PC-9 (cell line): ENCODE measurements around the gene NOL9. TPM values are rescaled to one million over a fixed set of nuclear protein-coding genes. Genes with fewer than 3 reads are reported as not detected.
"Not testable (repeated sequence)": the region's sequence is repeated elsewhere in the genome, so short reads cannot be mapped to it uniquely, and the experiment has no call there.

ENCODE experiments used
- BruUV-seq: library from RNA; stranded (reverse); fragments of 400-500 nt; replicated peaks from 2 replicates; lab custom pipeline; 2021; lab: Mats Ljungman, UMichigan
- CTCF ChIA-PET: fragments of 300-600 bp; sonication (Branson Sonifier 250); formaldehyde crosslinking; loops from one replicate; lab custom pipeline; 2022; ENCODE audit warnings: antibody characterized with exemption; lab: Charles Lee
- POLR2A ChIA-PET: fragments of 300-600 bp; sonication (Branson Sonifier 250); formaldehyde crosslinking; loops from one replicate; lab custom pipeline; 2022; ENCODE audit warnings: antibody characterized with exemption; ENCODE audit not compliant: unreplicated experiment; lab: Charles Lee
- DNase-seq, 2 experiments: peaks; one replicate each; pipeline versions ENCODE4 v3.0.0 to v3.0.0-alpha.2; 2015 to 2022; ENCODE audit warnings: mixed read lengths in 1 of 2
- H2AFZ ChIP-seq: fragments of 200-600 bp; sonication (generic); 2 replicates; pipeline ENCODE4 v1.8.1; 2017; ENCODE audit warnings: antibody characterized with exemption
- H3F3A ChIP-seq: fragments of 200-600 bp; sonication (generic); 2 replicates; pipeline ENCODE4 v1.8.1; 2017; ENCODE audit warnings: antibody characterized with exemption, mild to moderate bottlenecking, low read depth; ENCODE audit not compliant: insufficient read depth
- H3K27ac ChIP-seq: fragments of 200-600 bp; sonication (generic); 2 replicates; pipeline ENCODE4 v1.6.1; 2016; ENCODE audit warnings: mixed run types
- H3K27me3 ChIP-seq: fragments of 200-600 bp; sonication (generic); 2 replicates; pipeline ENCODE4 v1.6.1; 2016; ENCODE audit warnings: low read depth, mixed run types; ENCODE audit not compliant: insufficient read depth
- H3K36me3 ChIP-seq: fragments of 200-600 bp; sonication (generic); 2 replicates; pipeline ENCODE4 v1.6.1; 2016; ENCODE audit warnings: low read depth, mixed run types
- H3K4me1 ChIP-seq: fragments of 200-600 bp; sonication (generic); replicated peaks from 2 replicates; pipeline ENCODE4 v1.6.1; 2016; ENCODE audit warnings: mixed run types; ENCODE audit not compliant: insufficient read depth
- H3K4me2 ChIP-seq: fragments of 200-600 bp; sonication (generic); 2 replicates; pipeline ENCODE4 v1.6.1; 2017; ENCODE audit warnings: mixed run types
- H3K4me3 ChIP-seq: fragments of 200-600 bp; sonication (generic); 2 replicates; pipeline ENCODE4 v1.6.1; 2016; ENCODE audit warnings: mixed run types
- H3K79me2 ChIP-seq: fragments of 200-600 bp; sonication (generic); 2 replicates; pipeline ENCODE4 v1.6.1; 2017; ENCODE audit warnings: low read depth, mixed run types
- H3K9me2 ChIP-seq: fragments of 200-600 bp; sonication (generic); 2 replicates; pipeline ENCODE4 v1.8.1; 2017; ENCODE audit warnings: mild to moderate bottlenecking; ENCODE audit not compliant: insufficient read depth
- H3K9me3 ChIP-seq: fragments of 200-600 bp; sonication (generic); 2 replicates; pipeline ENCODE4 v1.8.1; 2016; ENCODE audit warnings: low read depth; ENCODE audit not compliant: insufficient read depth
- H4K20me1 ChIP-seq: fragments of 200-600 bp; sonication (generic); 2 replicates; pipeline ENCODE4 v1.8.1; 2017; ENCODE audit not compliant: insufficient read depth
- EZH2 ChIP-seq: fragments of 200-600 bp; sonication (generic); IDR thresholded peaks from 2 replicates; pipeline ENCODE4 v1.8.0; 2017; ENCODE audit warnings: antibody characterized with exemption, low read depth
- intact Hi-C: fragments of 100-400 bp; cut with micrococcal nuclease; formaldehyde crosslinking; loops from one replicate; pipeline ENCODE4 v1.10.0; 2022; ENCODE audit not compliant: unreplicated experiment
- total RNA-seq: library from RNA; stranded (reverse); gene quantifications from 2 replicates; pipeline ENCODE4 v1.2.3, GENCODE V29; 2021
- TF ChIP-seq, protein P1 (sequence below): fragments of 200-600 bp; sonication (generic); conservative IDR thresholded peaks from 2 replicates; pipeline ENCODE4 v1.6.1; 2017; ENCODE audit warnings: mixed run types, antibody characterized with exemption, mild to moderate bottlenecking, moderate library complexity

The NOL9 gene
- total RNA-seq, 1 experiment from 2014 or later, result 28.4 TPM

DNA sequence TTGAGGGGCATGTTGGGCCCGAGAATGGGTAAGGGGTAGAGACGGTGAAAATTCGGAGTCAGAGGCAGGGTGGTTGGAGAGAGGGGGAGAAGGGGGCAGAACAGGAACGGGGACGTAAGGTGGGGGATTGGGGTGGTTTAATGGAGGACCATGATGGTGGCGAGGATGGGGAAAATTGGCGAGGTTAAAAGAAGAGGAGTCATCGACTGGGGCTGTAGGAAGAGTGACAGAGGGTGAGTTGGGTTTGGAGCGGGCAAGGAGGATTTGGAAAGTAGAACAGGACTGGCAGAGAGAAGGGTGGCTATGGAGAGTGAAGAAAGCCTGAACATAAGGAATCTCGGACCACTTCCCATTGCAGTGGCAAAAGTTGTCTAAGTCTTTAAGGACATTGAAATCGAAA lies 14.7 kb upstream of the NOL9 start:
- ChIA-PET CTCF (interaction anchor here (0.6 kb wide), 1 partner anchor 11 kb away, joined by 3 read pairs; the partner anchor contains the start of gene ZBTB48), POLR2A (no interaction called here)
- H3K4me2 ChIP-seq, result no peak overlapping the region; the same call in 1 of the 2 replicates

DNA sequence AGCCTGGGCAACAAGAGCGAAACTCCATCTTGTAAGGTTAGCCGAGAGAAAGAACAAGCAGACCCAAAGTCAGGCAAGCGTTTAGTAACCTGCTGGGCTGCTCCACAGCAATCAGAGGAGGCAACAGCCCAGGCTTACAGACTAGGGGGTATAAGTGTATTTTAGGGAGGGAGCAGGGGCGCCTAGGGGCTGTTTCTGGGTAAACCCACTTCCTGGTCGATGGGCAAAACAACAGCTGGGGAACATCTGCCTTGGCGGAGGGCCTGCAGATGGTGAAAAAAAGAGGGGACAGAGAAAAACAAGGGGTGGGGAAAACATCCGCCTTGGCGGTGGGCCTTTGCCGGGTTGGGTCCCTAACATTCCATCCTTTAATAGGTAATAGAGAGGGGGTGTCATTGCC lies 6.0 kb upstream of the NOL9 start:
- no peaks in the 10 kb centered on the region for H3K9me2 ChIP-seq
- no peak for DNase-seq
- peaks cover 30% of the 10 kb centered on the region for H3K27me3 ChIP-seq
- no TSS peak for BruUV-seq
- no peak overlapping the region for H3K4me2 ChIP-seq
- H3K36me3 ChIP-seq, result no peaks in the 10 kb centered on the region
- H3K4me3 ChIP-seq, result no peak overlapping the region
- TF ChIP-seq, protein P1, sequence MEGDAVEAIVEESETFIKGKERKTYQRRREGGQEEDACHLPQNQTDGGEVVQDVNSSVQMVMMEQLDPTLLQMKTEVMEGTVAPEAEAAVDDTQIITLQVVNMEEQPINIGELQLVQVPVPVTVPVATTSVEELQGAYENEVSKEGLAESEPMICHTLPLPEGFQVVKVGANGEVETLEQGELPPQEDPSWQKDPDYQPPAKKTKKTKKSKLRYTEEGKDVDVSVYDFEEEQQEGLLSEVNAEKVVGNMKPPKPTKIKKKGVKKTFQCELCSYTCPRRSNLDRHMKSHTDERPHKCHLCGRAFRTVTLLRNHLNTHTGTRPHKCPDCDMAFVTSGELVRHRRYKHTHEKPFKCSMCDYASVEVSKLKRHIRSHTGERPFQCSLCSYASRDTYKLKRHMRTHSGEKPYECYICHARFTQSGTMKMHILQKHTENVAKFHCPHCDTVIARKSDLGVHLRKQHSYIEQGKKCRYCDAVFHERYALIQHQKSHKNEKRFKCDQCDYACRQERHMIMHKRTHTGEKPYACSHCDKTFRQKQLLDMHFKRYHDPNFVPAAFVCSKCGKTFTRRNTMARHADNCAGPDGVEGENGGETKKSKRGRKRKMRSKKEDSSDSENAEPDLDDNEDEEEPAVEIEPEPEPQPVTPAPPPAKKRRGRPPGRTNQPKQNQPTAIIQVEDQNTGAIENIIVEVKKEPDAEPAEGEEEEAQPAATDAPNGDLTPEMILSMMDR, result no peak
- no peak for TF ChIP-seq EZH2
- H2AFZ ChIP-seq, result no peak overlapping the region
- no peaks in the 10 kb centered on the region for H3F3A ChIP-seq
- no peak overlapping the region for H3K27ac ChIP-seq
- ChIA-PET POLR2A (no interaction called here), CTCF (no interaction called here)
- H4K20me1 ChIP-seq, result no peaks in the 10 kb centered on the region
- no peaks in the 10 kb centered on the region for H3K9me3 ChIP-seq
- H3K79me2 ChIP-seq, result no peaks in the 10 kb centered on the region
- H3K4me1 ChIP-seq, result no peaks in the 10 kb centered on the region
- intact Hi-C loops, result no loop called here

More for the DNA sequence above, 14.7 kb upstream of the NOL9 start:
- Histone ChIP-seq H3F3A (no peaks in the 10 kb centered on the region), H3K79me2 (no peaks in the 10 kb centered on the region), H3K9me2 (no peaks in the 10 kb centered on the region), H3K4me1 (no peaks in the 10 kb centered on the region), H4K20me1 (no peaks in the 10 kb centered on the region), H3K36me3 (no peaks in the 10 kb centered on the region), H3K27me3 (peaks cover 31% of the 10 kb centered on the region), H3K9me3 (no peaks in the 10 kb centered on the region), H2AFZ (no peak overlapping the region), H3K27ac (no peak overlapping the region), H3K4me3 (no peak overlapping the region)
- BruUV-seq, result no TSS peak
- TF ChIP-seq, protein P1, result no peak
- DNase-seq, result no peak
- intact Hi-C loops, result no loop called here

DNA sequence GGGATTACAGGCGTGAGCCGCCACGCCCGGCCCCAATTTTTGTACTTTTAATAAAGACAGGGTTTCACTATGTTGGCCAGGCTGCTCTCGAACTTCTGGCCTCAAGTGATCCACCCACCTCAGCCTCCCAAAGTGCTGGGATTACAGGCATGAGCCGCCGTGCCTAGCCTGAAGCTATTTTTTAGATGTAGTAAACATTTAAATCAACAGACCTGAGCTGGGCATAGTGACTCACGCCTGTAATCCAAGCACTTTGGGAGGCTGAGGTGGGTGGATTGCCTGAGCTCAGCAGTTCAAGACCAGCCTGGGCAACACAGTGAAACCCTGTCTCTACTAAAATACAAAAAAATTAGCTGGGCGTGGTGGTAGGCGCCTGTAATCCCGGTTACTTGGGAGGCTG lies 4.8 kb upstream of the NOL9 start:
- H3K4me3 ChIP-seq, H3K4me2 ChIP-seq, H2AFZ ChIP-seq, DNase-seq, H4K20me1 ChIP-seq, H3K9me3 ChIP-seq, H3F3A ChIP-seq, H3K36me3 ChIP-seq, BruUV-seq, intact Hi-C loops, POLR2A ChIA-PET, H3K27ac ChIP-seq, H3K9me2 ChIP-seq, H3K4me1 ChIP-seq, H3K79me2 ChIP-seq: not testable (repeated sequence)
- H3K27me3 ChIP-seq, result peaks cover 19% of the 10 kb centered on the region
- CTCF ChIA-PET, result interaction anchor here (0.8 kb wide), 1 partner anchor 23 kb away, joined by 4 read pairs; no protein-coding TSS in a partner anchor

DNA sequence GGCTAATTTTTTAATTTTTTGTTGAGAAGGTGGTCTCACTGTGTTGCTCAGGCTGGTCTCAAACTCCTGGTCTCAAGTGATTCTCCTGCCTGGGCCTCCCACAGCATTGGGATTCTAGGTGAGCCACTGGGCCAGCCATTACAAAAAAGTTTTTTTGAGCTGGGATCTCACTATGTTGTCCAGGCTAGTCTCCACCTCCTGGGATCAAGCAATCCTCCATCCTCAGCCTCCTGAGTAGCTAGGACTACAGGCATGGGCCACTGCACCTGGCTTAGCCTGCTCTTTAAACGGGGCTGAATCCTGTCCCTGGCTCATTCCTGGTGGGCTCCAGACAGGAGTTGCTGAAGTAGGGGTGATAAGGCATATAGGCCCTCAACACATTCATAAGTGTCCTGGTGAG lies 3.3 kb upstream of the NOL9 start:
- Histone ChIP-seq H3K4me2 (no peak overlapping the region), H3K4me3 (no peak overlapping the region), H3K9me2 (no peaks in the 10 kb centered on the region), H3K36me3 (no peaks in the 10 kb centered on the region), H3K27ac (no peak overlapping the region), H3K79me2 (peaks cover 16% of the 10 kb centered on the region), H2AFZ (no peak overlapping the region), H3K27me3 (0 out of 2 replicates have a peak, but pooled peaks cover 3% of the 10 kb centered on the region), H3F3A (no peaks in the 10 kb centered on the region), H4K20me1 (peaks cover 4% of the 10 kb centered on the region), H3K9me3 (no peaks in the 10 kb centered on the region), H3K4me1 (peaks cover 8% of the 10 kb centered on the region; the same call in 1 of the 2 replicates)
- POLR2A ChIA-PET, result no interaction called here
- no peak for TF ChIP-seq EZH2
- TF ChIP-seq, protein P1, result no peak
- intact Hi-C loops, result no loop called here
- CTCF ChIA-PET, result no interaction called here
- no peak for DNase-seq
- BruUV-seq, result no TSS peak
